Nasal cavity respiratory epithelium epithelial cell of viscerocranial mucosa (primary cell): Measurements from ENCODE around the gene ARVCF. TPM values are rescaled to one million over a fixed set of nuclear protein-coding genes. Genes with fewer than 3 reads are reported as not detected.

Experiments used
- total RNA-seq: library from RNA; depleted of rRNA; stranded (reverse); fragments of >200 nt; gene quantifications from 2 replicates; pipeline ENCODE4 v1.2.3, GENCODE V29; 2014

Gene ARVCF, protein sequence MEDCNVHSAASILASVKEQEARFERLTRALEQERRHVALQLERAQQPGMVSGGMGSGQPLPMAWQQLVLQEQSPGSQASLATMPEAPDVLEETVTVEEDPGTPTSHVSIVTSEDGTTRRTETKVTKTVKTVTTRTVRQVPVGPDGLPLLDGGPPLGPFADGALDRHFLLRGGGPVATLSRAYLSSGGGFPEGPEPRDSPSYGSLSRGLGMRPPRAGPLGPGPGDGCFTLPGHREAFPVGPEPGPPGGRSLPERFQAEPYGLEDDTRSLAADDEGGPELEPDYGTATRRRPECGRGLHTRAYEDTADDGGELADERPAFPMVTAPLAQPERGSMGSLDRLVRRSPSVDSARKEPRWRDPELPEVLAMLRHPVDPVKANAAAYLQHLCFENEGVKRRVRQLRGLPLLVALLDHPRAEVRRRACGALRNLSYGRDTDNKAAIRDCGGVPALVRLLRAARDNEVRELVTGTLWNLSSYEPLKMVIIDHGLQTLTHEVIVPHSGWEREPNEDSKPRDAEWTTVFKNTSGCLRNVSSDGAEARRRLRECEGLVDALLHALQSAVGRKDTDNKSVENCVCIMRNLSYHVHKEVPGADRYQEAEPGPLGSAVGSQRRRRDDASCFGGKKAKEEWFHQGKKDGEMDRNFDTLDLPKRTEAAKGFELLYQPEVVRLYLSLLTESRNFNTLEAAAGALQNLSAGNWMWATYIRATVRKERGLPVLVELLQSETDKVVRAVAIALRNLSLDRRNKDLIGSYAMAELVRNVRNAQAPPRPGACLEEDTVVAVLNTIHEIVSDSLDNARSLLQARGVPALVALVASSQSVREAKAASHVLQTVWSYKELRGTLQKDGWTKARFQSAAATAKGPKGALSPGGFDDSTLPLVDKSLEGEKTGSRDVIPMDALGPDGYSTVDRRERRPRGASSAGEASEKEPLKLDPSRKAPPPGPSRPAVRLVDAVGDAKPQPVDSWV
- 11.6 and 16.4 TPM in 2 replicates for total RNA-seq

GRCh38 chr22:20016734-20017621, at the start of gene ARVCF:
Gene ARVCF (minus strand): TSS chr22:20016823. CDS start chr22:19990794, 26,029 bp downstream.

DNA sequence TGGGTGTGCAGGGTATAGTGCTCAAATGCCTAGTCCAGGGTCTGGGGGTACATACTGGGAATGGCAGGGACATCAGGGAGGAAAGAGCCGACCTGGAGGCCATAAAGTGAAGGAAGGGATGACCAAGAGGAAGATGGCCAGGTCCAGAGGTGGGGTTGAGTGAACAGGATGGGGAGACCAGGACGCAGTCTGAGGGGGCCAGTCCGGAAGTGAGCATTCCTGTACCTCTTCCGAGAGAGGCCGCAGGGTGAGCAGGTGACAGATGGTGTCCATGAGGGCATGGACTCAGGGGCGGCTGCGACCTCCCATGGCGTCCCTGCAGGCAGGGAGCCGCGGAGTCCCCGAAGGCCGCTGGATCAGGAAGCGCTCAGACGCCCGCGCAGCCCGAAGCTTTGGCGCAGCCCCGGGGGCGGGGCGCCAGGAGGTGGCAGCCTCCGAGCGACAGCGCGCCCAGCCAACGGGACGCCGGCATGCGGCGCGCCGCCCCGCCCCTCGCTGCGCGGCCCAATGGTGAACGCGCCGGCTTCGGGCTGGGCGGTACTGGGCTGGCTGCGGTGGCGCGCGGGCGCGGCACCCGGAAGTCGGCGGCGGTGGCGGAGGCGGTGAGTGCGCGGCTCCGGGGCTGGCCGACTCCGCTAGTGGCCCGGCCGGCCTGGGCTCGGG, 4.0 kb upstream of the ARVCF start, which contains the start of gene TANGO2:
TSS of gene TANGO2 (plus strand) at position 578 of the 663 bp plus-strand sequence. CDS start 15,689 bp downstream, outside the sequence.

DNA sequence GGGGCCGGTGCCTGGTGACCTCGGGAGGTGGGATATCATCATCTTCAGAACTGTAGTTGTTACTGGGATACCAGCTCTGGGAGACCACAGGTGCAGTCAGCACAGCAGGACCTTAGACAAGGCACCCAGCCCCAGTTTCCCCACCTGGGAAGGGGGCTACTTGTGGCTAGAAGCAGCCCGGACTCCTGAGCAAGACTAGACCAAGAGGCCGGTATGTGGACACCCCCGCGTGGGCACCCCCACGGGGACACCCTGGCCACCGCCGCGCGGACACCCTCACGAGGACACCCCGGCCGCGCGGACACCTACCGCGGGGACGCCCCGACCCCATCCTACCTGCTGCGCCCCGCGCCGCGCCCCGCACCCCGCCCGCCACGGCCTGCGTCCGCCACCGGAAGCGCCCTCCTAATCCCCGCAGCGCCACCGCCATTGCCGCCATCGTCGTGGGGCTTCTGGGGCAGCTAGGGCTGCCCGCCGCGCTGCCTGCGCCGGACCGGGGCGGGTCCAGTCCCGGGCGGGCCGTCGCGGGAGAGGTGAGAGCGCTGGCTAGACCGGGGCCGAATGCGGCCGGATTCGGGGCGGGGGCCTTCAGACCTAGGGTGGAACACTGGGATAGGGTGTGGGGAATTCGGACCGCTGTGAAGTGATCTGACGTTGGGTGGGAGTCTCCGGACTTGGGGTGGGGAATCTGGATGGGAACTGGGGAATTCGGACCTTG, 75.1 kb downstream of the ARVCF start, which contains the start of the genes COMT and TXNRD2:
TSS of gene COMT (plus strand) at position 408 of the 718 bp plus-strand sequence. CDS start 20,755 bp downstream, outside the sequence.
TSS of gene TXNRD2 (minus strand) at position 454 of the 718 bp plus-strand sequence. CDS start at position 439, 15 bp downstream.

Other genes starting within 250 kb of the ARVCF start
- 5.1 and 9.9 TPM in 2 replicates for gene GNB1L, start 161.9 kb downstream of the ARVCF start, total RNA-seq
- 22.2 and 28.7 TPM in 2 replicates for gene RTL10, start 161.9 kb downstream of the ARVCF start, total RNA-seq
- 174 and 239 TPM in 2 replicates for gene COMT, start 75.1 kb downstream of the ARVCF start, total RNA-seq
- gene TXNRD2, start 75.0 kb downstream of the ARVCF start, total RNA-seq, result 11.3 and 11.7 TPM in 2 replicates
- 46.5 and 49.7 TPM in 2 replicates for gene TANGO2, start 4.3 kb upstream of the ARVCF start, total RNA-seq
- 36.9 and 54.2 TPM in 2 replicates for gene DGCR8, start 63.4 kb upstream of the ARVCF start, total RNA-seq
- gene RANBP1, start 99.3 kb upstream of the ARVCF start, total RNA-seq, result 156 and 164 TPM in 2 replicates
- gene TRMT2A, start 100.4 kb upstream of the ARVCF start, total RNA-seq, result 41.6 and 45.5 TPM in 2 replicates
- gene ZDHHC8, start 115.0 kb upstream of the ARVCF start, total RNA-seq, result 3.4 and 25.6 TPM in 2 replicates
- not detected in 2 replicates for gene CCDC188, start 134.2 kb upstream of the ARVCF start, total RNA-seq